Measurements from ENCODE around the gene CD27. TPM values are rescaled to one million over a fixed set of nuclear protein-coding genes. Genes with fewer than 3 reads are reported as not detected.
A peak's percentile ranks its signal among the peaks of the same experiment; 100 is the strongest.

The CD27 gene
- total and polyA plus RNA-seq, 2 of the 13 experiments (the other 11 are each of a cell fraction or from before 2014, with no cell fraction given): 0.12 TPM; not detected in 1

GRCh38 chr12:6470375-6471163, 25.8 kb downstream of the CD27 start, which contains the start of gene VAMP1 (continued):
- no peak for TF ChIP-seq USF2 (IDR thresholded peaks at IDR 0.05; ENCODE audit: low read depth, low read length)
- no peak; the same call in 1 of the 2 replicates for TF ChIP-seq USF2 (CRISPR knock-in tag; IDR thresholded peaks at IDR 0.05; ENCODE audit: borderline replicate concordance)
- TF ChIP-seq SP140L (CRISPR knock-in tag; IDR thresholded peaks at IDR 0.05; ENCODE audit: borderline replicate concordance): no peak
- TF ChIP-seq, protein P1, sequence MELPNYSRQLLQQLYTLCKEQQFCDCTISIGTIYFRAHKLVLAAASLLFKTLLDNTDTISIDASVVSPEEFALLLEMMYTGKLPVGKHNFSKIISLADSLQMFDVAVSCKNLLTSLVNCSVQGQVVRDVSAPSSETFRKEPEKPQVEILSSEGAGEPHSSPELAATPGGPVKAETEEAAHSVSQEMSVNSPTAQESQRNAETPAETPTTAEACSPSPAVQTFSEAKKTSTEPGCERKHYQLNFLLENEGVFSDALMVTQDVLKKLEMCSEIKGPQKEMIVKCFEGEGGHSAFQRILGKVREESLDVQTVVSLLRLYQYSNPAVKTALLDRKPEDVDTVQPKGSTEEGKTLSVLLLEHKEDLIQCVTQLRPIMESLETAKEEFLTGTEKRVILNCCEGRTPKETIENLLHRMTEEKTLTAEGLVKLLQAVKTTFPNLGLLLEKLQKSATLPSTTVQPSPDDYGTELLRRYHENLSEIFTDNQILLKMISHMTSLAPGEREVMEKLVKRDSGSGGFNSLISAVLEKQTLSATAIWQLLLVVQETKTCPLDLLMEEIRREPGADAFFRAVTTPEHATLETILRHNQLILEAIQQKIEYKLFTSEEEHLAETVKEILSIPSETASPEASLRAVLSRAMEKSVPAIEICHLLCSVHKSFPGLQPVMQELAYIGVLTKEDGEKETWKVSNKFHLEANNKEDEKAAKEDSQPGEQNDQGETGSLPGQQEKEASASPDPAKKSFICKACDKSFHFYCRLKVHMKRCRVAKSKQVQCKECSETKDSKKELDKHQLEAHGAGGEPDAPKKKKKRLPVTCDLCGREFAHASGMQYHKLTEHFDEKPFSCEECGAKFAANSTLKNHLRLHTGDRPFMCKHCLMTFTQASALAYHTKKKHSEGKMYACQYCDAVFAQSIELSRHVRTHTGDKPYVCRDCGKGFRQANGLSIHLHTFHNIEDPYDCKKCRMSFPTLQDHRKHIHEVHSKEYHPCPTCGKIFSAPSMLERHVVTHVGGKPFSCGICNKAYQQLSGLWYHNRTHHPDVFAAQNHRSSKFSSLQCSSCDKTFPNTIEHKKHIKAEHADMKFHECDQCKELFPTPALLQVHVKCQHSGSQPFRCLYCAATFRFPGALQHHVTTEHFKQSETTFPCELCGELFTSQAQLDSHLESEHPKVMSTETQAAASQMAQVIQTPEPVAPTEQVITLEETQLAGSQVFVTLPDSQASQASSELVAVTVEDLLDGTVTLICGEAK (IDR thresholded peaks at IDR 0.05): no peak
- TF ChIP-seq, protein P1 (CRISPR knock-in tag; IDR thresholded peaks at IDR 0.05): peak; percentile 73; the same call in 1 of the 2 replicates
- TF ChIP-seq CHD2 (IDR thresholded peaks at IDR 0.05; ENCODE audit: low read depth, low read length): no peak; the same call in 1 of the 2 replicates
- TF ChIP-seq FOSL1 (CRISPR knock-in tag; IDR thresholded peaks at IDR 0.05; ENCODE audit: borderline replicate concordance): no peak
- TF ChIP-seq NKX3-1 (CRISPR knock-in tag; IDR thresholded peaks at IDR 0.05): peak; percentile 36; the same call in 1 of the 2 replicates
- TF ChIP-seq ZNF3 (CRISPR knock-in tag; IDR thresholded peaks at IDR 0.05): no peak
- peak; percentile 78; the same call in 1 of the 2 replicates for TF ChIP-seq STAT6 (CRISPR knock-in tag; IDR thresholded peaks at IDR 0.05; ENCODE audit: borderline replicate concordance)
- peak; percentile 80 for TF ChIP-seq ZNF33A (CRISPR knock-in tag; IDR thresholded peaks at IDR 0.05; ENCODE audit: borderline replicate concordance)
- TF ChIP-seq THYN1 (CRISPR knock-in tag; IDR thresholded peaks at IDR 0.05; ENCODE audit: borderline replicate concordance, low read depth): no peak; the same call in 1 of the 2 replicates
- no peak for TF ChIP-seq SOX13 (IDR thresholded peaks at IDR 0.05)
- TF ChIP-seq SOX13 (CRISPR knock-in tag; conservative IDR thresholded peaks at IDR 0.05 in 1 of 2, IDR thresholded peaks at IDR 0.05 in 1 of 2): no peak; a peak in 1 of 4 replicates
- TF ChIP-seq MLLT10 (CRISPR knock-in tag; IDR thresholded peaks at IDR 0.05): no peak
